AG09319 (cell line): Measurements from ENCODE around the gene TWF1.
A peak's percentile ranks its signal among the peaks of the same experiment; 100 is the strongest.

Source experiments
- DNase-seq: peaks from one replicate; pipeline ENCODE4 v3.0.0-alpha.2; 2010; ENCODE audit warnings: low read depth; ENCODE audit errors: extremely low read depth
- TF ChIP-seq, protein P1 (sequence below): IDR thresholded peaks from 2 replicates; pipeline ENCODE4 v1.5.1; 2011; ENCODE audit warnings: low read depth, mild to moderate bottlenecking, inconsistent platforms, low read length, moderate library complexity

Gene TWF1

DNA sequence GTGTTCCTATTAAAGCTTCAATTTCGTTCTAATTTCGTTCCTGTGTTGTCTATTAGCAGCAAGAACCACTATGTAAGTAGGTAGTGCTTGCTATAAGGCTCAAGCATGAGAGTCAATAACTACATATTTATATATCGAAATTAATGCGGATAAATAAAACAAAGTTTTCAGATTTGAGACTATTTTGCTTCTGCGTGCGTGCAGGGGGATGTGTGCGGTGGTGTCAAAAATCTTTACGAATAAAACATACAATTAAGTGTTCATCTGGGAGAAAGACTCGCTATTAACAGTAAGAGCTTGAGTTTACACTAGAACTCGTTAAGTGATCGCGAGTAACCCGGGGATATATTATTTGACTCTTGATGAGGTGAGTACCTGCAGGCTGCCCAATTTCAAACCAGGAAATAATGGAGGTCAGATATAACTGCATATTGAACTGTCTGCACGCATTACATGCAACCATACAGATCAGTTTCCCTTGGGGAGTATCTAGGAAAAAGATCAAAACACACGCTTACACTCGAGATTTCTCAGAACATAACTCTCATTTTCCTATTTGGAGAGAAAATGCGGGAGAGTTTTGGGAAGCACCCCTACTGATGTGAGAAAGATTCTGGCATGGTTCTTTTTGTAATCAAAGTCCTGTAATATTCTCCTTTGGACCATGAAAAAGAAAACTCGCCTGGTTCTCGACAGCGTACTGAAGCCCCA, 813 bp downstream of the TWF1 start:
- no peak for DNase-seq
- TF ChIP-seq, protein P1, sequence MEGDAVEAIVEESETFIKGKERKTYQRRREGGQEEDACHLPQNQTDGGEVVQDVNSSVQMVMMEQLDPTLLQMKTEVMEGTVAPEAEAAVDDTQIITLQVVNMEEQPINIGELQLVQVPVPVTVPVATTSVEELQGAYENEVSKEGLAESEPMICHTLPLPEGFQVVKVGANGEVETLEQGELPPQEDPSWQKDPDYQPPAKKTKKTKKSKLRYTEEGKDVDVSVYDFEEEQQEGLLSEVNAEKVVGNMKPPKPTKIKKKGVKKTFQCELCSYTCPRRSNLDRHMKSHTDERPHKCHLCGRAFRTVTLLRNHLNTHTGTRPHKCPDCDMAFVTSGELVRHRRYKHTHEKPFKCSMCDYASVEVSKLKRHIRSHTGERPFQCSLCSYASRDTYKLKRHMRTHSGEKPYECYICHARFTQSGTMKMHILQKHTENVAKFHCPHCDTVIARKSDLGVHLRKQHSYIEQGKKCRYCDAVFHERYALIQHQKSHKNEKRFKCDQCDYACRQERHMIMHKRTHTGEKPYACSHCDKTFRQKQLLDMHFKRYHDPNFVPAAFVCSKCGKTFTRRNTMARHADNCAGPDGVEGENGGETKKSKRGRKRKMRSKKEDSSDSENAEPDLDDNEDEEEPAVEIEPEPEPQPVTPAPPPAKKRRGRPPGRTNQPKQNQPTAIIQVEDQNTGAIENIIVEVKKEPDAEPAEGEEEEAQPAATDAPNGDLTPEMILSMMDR = no peak

- TF ChIP-seq, protein P1 = no peak
- DNase-seq = no peak
Observed at GRCh38 chr12:43797561-43798217, 8.4 kb downstream of the TWF1 start.

- TF ChIP-seq, protein P1 = no peak
- DNase-seq = peak; percentile 46
Observed at GRCh38 chr12:43795716-43796280, 10.3 kb downstream of the TWF1 start.

GRCh38 chr12:43789941-43790340, 16.2 kb downstream of the TWF1 start:
- peak; percentile 59 for DNase-seq
- TF ChIP-seq, protein P1 = no peak

DNA sequence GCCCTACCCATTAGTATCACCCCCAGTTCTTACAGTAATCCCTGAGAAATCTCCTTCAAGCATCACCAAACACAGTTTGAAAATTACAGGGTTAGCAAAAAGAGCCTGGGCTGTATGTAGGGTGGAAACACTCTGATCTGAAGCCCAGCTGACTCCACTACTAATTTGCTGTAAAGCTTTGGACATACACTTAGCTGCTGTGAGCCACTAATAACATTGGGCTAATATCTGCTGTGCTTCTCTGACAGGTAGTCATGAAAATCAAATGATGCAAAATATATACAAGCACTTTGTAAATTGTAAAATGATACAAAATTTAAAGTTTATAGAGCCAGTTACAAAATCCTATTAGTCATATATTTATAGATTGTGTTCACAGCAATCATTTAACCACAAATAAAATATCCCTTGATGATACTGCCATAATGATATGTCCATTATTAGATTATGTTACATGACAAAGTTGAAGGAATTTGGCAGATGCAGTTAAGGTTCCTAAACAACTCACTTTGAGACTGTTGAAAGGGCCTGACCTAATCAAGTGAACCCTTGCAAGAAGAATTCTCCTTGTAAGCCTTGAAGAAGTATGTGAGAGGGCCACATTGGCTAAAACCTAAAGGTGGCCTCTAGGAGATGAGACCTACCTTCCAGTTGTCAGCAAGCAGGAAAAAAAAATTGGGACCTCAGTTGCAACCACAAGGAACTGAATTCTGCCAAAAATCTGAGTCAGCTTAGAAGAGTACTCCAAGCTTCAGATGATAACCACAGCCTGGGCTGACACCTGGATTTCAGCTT, 19.0 kb downstream of the TWF1 start:
- TF ChIP-seq, protein P1 = no peak
- peak; percentile 57 for DNase-seq

GRCh38 chr12:43776498-43776897, 29.6 kb downstream of the TWF1 start:
- DNase-seq = no peak
- TF ChIP-seq, protein P1 = peak; percentile 45
